Kidney (tissue), 14 donors: ENCODE data around the gene SEMA3E. TPM values are rescaled to one million over a fixed set of nuclear protein-coding genes. Genes with fewer than 3 reads are reported as not detected.

ENCODE experiments used
- DNase-seq, 5 donors: peaks; one replicate each; pipeline ENCODE4 v3.0.0-alpha.2; 2013 to 2020
- FAIRE-seq: peaks from 2 replicates; lab custom pipeline; 2012; peaks lifted over from hg19 to GRCh38; lab: Jason Lieb, UNC
- H3K27ac ChIP-seq, 2 donors: one replicate each; pipeline ENCODE4 v1.7.0; 2013; ENCODE audit warnings: low read depth in 2 of 2, low read length in 2 of 2, inconsistent platforms in 1 of 2
- H3K27me3 ChIP-seq: one replicate; pipeline ENCODE4 v1.7.1; 2013; ENCODE audit warnings: low read length, inconsistent platforms; ENCODE audit not compliant: control insufficient read depth, insufficient read depth
- H3K36me3 ChIP-seq, 3 donors: one replicate each; pipeline versions ENCODE4 v1.7.0 to v1.7.1; 2013; ENCODE audit warnings: low read length in 3 of 3, control low read depth in 1 of 3, inconsistent platforms in 1 of 3; ENCODE audit not compliant: insufficient read depth in 3 of 3, control insufficient read depth in 2 of 3
- H3K4me1 ChIP-seq, 3 donors: one replicate each; pipeline versions ENCODE4 v1.7.0 to v1.7.1; 2013; ENCODE audit warnings: low read length in 3 of 3, inconsistent platforms in 1 of 3, low read depth in 1 of 3; ENCODE audit not compliant: control insufficient read depth in 2 of 3, insufficient read depth in 2 of 3
- H3K4me3 ChIP-seq, 3 donors: one replicate each; pipeline versions ENCODE4 v1.7.0 to v1.8.1; 2013; ENCODE audit warnings: low read length in 3 of 3, control low read depth in 1 of 3, inconsistent platforms in 1 of 3
- H3K9ac ChIP-seq, 3 donors: one replicate each; pipeline versions ENCODE4 v1.7.0 to v1.7.1; 2013; ENCODE audit warnings: low read length in 3 of 3, control low read depth in 1 of 3, inconsistent platforms in 1 of 3
- H3K9me3 ChIP-seq, 3 donors: one replicate each; pipeline versions ENCODE4 v1.7.0 to v1.7.1; 2013; ENCODE audit warnings: low read length in 3 of 3, control low read depth in 1 of 3, inconsistent platforms in 1 of 3; ENCODE audit not compliant: control insufficient read depth in 2 of 3, insufficient read depth in 1 of 3
- intact Hi-C: fragments of 100-400 bp; cut with DNase I; formaldehyde crosslinking; loops from one replicate; pipeline ENCODE4 v1.11.1; 2022
- polyA plus RNA-seq: library from polyadenylated mRNA; stranded (reverse); fragments of 350-450 nt; fragmentation: Illumina TruSeq; extraction: RNeasy Lipid Tissue Mini Kit (QIAGEN cat#74804); gene quantifications from one replicate; pipeline ENCODE4 v1.2.3, GENCODE V29; 2014; ENCODE audit warnings: low read depth, low replicate concordance; ENCODE audit not compliant: insufficient read depth
- total RNA-seq: library from RNA; stranded (reverse); fragmentation: NEBNext Ultra II Directional; extraction: Animal tissue kit (Norgen Biotek cat#: 25700); gene quantifications from one replicate; pipeline ENCODE4 v1.2.1, GENCODE V29; 2021
- TF ChIP-seq, protein P1 (sequence below): IDR thresholded peaks from 3 replicates; pipeline ENCODE4 v1.5.1; 2012; ENCODE audit warnings: mild to moderate bottlenecking, moderate library complexity, borderline replicate concordance; ENCODE audit not compliant: insufficient read depth; ENCODE audit errors: extremely low read depth
- donor health status: control.
- donor health status: control.
- donor health status: control.
- donor health status: control.
- donor health status: control.
- donor health status: DM: yes; HTN: yes; CAD: no.
- donor health status: Normal renal cell carcinoma (clear cell type).

SEMA3E gene
- total and polyA plus RNA-seq, 2 donors from 2014 or later, result 0.15 to 1.1 TPM

DNA sequence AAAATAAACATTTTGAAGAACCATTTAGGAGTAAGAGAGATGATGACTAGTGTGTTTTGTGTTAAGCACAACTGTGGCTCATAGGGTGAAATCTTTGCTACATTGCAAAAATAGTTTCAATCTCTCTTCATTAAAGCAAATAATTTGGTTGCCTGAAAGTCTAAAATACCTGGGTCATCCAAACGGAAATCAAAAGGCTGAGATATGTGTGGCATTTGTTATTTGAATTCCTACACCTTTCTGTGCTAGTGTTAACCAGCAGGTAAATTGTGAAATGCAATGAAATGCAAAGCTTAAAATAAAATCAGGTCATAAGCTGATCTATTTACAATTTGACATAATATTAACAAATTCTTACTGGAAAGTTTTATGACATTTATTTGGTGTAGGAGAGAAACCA, 40.9 kb upstream of the SEMA3E start:
- no peaks in the 10 kb centered on the region for H3K27me3 ChIP-seq
- no peaks in the 10 kb centered on the region for H3K9me3 ChIP-seq
- H3K9ac ChIP-seq, result no peak overlapping the region
- H3K4me1 ChIP-seq, result no peaks in the 10 kb centered on the region
- intact Hi-C loops, result no loop called here
- no peak overlapping the region for H3K27ac ChIP-seq
- FAIRE-seq (no peak), DNase-seq (no peak)
- TF ChIP-seq, protein P1, sequence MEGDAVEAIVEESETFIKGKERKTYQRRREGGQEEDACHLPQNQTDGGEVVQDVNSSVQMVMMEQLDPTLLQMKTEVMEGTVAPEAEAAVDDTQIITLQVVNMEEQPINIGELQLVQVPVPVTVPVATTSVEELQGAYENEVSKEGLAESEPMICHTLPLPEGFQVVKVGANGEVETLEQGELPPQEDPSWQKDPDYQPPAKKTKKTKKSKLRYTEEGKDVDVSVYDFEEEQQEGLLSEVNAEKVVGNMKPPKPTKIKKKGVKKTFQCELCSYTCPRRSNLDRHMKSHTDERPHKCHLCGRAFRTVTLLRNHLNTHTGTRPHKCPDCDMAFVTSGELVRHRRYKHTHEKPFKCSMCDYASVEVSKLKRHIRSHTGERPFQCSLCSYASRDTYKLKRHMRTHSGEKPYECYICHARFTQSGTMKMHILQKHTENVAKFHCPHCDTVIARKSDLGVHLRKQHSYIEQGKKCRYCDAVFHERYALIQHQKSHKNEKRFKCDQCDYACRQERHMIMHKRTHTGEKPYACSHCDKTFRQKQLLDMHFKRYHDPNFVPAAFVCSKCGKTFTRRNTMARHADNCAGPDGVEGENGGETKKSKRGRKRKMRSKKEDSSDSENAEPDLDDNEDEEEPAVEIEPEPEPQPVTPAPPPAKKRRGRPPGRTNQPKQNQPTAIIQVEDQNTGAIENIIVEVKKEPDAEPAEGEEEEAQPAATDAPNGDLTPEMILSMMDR, result no peak
- no peak overlapping the region for H3K4me3 ChIP-seq
- no peaks in the 10 kb centered on the region for H3K36me3 ChIP-seq

DNA sequence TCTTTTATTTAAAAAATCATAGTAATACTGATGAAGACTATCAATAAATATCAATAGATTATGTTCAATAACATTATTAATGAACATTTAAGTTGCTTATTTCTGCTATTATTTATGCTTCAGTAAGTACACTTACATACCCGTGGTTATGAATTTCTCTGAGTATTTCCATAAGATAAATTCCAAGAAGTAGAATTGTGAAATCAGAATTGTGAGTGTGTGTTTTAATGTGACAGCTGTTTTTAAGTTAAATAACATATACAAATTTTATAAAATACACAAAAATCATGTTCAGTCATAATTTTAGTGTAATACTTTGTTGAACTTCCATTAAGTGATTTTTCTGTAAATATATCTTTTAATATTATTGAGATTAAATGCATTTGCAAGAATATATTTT, 37.5 kb upstream of the SEMA3E start:
- Histone ChIP-seq H3K4me3 (no peak overlapping the region), H3K9ac (no peak overlapping the region), H3K27me3 (no peaks in the 10 kb centered on the region), H3K4me1 (no peaks in the 10 kb centered on the region), H3K9me3 (no peaks in the 10 kb centered on the region), H3K36me3 (no peaks in the 10 kb centered on the region), H3K27ac (no peak overlapping the region)
- TF ChIP-seq, protein P1, result no peak
- intact Hi-C loops, result no loop called here
- FAIRE-seq, result no peak
- no peak for DNase-seq

DNA sequence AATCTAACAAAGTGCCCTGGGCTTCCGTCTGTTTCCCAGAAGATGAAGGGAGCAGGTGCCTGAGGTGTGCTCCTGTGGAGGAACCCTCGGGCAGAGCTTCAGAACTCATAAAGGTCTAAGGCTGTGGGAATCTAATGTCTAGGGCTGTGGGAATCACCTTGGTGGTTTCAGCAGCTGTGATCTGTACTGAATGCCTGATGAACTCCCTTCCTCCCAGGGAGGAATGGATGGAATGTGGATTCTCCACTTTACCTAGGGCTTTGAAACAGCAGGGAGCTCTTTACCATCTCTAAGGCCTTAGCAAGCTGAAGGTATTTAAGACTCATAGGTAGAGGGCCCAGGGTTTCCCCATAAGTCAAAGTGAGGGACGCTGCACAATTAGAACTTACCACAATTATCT, 36.0 kb upstream of the SEMA3E start:
- intact Hi-C loops, result no loop called here
- H3K9me3 ChIP-seq, result no peaks in the 10 kb centered on the region
- FAIRE-seq (no peak), DNase-seq (peak in 1 of 5 donors; percentile 27)
- H3K9ac ChIP-seq, result no peak overlapping the region
- H3K4me3 ChIP-seq, result no peak overlapping the region
- H3K4me1 ChIP-seq, result no peaks in the 10 kb centered on the region
- H3K36me3 ChIP-seq, result no peaks in the 10 kb centered on the region
- H3K27me3 ChIP-seq, result no peaks in the 10 kb centered on the region
- H3K27ac ChIP-seq, result no peak overlapping the region
- TF ChIP-seq, protein P1, result no peak

DNA sequence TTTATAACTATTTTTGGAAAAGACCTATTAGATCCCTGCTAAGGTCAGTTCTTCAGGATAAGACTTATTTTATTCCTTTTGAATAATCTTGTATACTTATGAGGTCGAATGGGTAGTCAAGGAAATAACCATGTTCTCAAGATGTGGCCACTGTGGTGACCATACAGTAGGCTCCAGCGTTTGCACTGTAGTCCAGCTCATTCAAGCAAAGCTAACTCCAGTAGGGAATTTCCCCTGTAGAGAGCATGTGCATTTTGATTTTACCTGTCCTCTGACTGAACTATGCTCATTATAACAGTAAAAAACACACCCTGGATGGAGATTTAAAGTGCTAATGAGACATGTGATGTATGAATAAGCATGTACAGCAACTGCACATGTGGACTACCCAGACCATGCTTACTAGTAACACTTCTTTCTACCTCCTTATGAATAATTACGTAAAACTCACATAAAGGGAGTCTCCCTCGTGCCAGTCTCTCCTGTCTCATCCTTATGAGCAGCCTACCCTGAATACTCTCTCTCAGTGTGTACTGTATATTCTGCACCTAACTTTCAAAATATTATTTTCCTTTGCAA, 32.4 kb upstream of the SEMA3E start:
- intact Hi-C loops, result no loop called here
- no peaks in the 10 kb centered on the region for H3K4me1 ChIP-seq
- H3K27ac ChIP-seq, result no peak overlapping the region
- no peaks in the 10 kb centered on the region for H3K27me3 ChIP-seq
- TF ChIP-seq, protein P1, result no peak
- no peak overlapping the region for H3K4me3 ChIP-seq
- FAIRE-seq (no peak), DNase-seq (peak in 1 of 5 donors; percentile 9)
- H3K9ac ChIP-seq, result no peak overlapping the region
- H3K36me3 ChIP-seq, result no peaks in the 10 kb centered on the region
- no peaks in the 10 kb centered on the region for H3K9me3 ChIP-seq
